RWPE1 (cell line): Measurements from ENCODE around the gene GRIPAP1.

Source experiments
- CTCF ChIA-PET: fragments of 350-600 bp; sonication (Branson Sonifier 250); formaldehyde crosslinking; extraction: SDS; loops from one replicate; lab custom pipeline; 2021; lab: Yijun Ruan, JAX
- POLR2A ChIA-PET: fragments of 400-600 bp; formaldehyde crosslinking; extraction: SDS; loops from one replicate; lab custom pipeline; 2020; ENCODE audit warnings: antibody characterized with exemption; ENCODE audit not compliant: low non-redundant PET; lab: Yijun Ruan, JAX
- DNase-seq: peaks from one replicate; pipeline ENCODE4 v3.0.0; 2012; ENCODE audit warnings: low spot score
- H3K27ac ChIP-seq: fragments of 450-650 bp; 2 replicates; pipeline ENCODE4 v1.5.1; 2017
- CTCF ChIP-seq: fragments of 450-650 bp; conservative IDR thresholded peaks from 2 replicates; pipeline ENCODE4 v1.5.1; 2017; ENCODE audit warnings: low read depth, mild to moderate bottlenecking

Gene GRIPAP1

DNA sequence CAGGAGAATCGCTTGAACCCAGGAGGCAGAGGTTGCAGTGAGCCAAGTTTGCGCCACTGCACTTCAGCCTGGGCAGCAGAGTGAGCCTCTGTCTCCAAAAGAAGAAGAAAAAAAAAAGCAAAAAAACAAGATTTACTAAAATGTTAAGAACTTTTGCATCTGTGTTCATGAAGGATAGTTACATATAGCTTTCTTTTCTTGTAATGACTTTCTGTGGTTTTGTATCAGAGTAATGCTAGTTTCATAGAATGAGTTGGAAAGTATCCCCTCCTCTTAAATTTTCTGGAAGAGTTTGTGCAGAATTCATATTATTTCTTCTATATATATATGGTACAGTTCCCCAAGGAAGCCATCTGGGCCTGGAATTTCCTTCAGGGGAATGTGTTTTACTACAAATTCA lies 17.0 kb upstream of the GRIPAP1 start:
- POLR2A ChIA-PET = no interaction called here

DNA sequence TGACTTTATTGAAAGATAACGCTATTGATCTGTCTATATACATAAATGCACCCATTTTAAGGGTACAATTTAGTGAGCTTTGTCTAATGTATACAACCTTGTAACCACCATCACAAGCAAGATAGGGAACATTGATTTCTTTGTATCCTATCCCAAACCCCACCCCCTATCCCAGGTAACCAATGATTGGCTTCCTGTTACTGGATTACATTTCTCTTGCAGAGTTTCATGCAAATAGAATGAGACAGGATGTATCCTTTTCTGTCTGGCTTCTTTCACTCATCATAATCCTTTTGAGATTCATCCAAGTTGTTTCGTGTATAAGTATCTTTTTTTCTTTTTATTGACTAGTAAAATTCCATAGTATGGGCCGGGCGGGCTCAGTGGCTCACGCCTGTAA lies 1.6 kb upstream of the GRIPAP1 start:
- TF ChIP-seq CTCF = no peak
- H3K27ac ChIP-seq = no peak overlapping the region
- peak; percentile 4 for DNase-seq
- ChIA-PET CTCF (no interaction called here), POLR2A (no interaction called here)

More for the DNA sequence above, 17.0 kb upstream of the GRIPAP1 start:
- CTCF ChIA-PET = no interaction called here
- no peak for DNase-seq
- H3K27ac ChIP-seq = no peak overlapping the region
- TF ChIP-seq CTCF = no peak

DNA sequence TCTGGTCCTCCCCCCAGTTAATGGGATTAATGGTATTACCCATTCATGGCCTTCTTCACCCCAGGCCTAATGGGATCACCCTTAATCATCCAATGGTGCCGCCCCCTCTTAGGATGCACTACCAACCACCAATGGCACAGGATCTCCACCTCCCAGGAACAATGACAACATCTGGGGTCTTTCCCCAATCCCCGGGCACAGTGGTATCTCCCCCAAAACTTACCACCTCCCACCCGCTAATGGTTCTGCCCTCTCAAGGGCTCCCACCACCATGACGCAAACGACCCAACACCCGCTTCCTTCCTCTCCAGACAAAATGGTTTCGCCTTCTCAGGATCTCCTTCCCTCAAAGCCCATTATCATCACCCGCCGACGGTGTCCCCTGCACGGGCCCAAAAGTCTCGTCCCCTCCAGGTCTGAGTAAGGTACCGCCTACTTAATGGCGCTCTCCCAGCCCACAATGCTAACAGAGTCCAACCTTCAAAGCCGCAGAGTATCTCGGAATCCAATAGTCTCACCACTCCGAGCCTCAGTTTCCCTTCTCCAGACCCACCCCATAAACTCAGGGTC lies 458 bp downstream of the GRIPAP1 start:
- ChIA-PET POLR2A (no interaction called here), CTCF (no interaction called here)
- H3K27ac ChIP-seq = peak overlapping the region; percentile 75
- TF ChIP-seq CTCF = no peak
- DNase-seq = peak; percentile 69

DNA sequence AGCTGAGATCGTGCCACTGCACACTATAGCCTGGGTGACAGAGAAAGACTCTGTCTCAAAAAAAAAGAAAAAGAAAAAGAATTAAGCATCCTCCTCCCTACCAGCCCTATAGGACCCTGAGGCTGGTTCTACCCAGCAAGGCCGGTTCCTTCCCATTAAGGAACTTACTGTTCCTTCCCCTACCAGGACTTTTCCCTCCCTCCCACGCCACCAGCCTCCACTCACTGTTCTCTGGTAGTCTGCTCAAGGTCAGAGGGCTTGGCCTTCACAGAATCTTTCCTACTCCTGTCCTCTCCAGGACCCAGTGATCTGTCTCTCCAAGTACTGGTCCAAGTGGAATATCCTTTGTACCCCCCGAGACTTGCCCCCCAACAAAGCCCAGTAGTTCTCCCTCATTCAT lies 1.4 kb downstream of the GRIPAP1 start:
- TF ChIP-seq CTCF = no peak
- no peak overlapping the region for H3K27ac ChIP-seq
- CTCF ChIA-PET = no interaction called here
- POLR2A ChIA-PET = no interaction called here
- DNase-seq = no peak

GRCh38 chrX:48999030-48999429 lies 3.0 kb downstream of the GRIPAP1 start:
- ChIA-PET CTCF (no interaction called here), POLR2A (no interaction called here)
- no peak for TF ChIP-seq CTCF
- H3K27ac ChIP-seq = no peak overlapping the region
- no peak for DNase-seq

DNA sequence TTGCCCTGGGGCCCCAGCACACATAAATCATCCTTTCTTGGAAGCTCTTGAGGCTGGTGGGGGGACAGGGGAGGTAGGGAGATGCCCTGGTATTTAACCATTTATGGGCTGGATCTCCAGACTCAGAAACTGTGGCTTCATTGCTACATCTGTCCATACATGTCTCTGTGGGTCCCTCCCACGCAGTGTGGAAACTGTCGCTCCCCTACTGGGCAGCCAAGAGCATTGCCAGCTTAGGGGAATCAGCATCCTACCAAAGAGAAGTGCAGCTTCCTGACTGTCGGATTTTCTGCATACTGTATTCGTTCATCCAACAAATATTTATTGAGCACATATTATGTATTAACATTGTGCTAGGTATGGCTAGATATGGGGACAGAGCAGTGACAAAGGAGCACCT lies 3.7 kb downstream of the GRIPAP1 start:
- H3K27ac ChIP-seq = no peak overlapping the region
- no peak for DNase-seq
- no peak for TF ChIP-seq CTCF
- ChIA-PET POLR2A (no interaction called here), CTCF (interaction anchor here (0.7 kb wide), 1 partner anchor 42 kb away, joined by 3 read pairs; no protein-coding TSS in a partner anchor)
